Upper lobe of left lung (tissue), 6 donors: ENCODE results near the gene BCAS4. TPM values are rescaled to one million over a fixed set of nuclear protein-coding genes. Genes with fewer than 3 reads are reported as not detected.

Experiments
- ATAC-seq, 2 donors: fragments of 200-7000 bp; cut with Tn5 transposase; one replicate each; pipeline ENCODE4 v1.9.1; 2022; ENCODE audit warnings: mild to moderate bottlenecking in 2 of 2, moderate library complexity in 2 of 2; ENCODE audit not compliant: low FRiP score in 2 of 2
- DNase-seq, 2 donors: peaks; one replicate each; pipeline ENCODE4 v3.0.0-alpha.2; 2019 to 2020
- H3K27ac ChIP-seq, 4 donors: fragments of 200-600 bp; sonication (generic); one replicate each; pipeline ENCODE4 v1.5.1; 2016 to 2019
- H3K27me3 ChIP-seq, 4 donors: fragments of 200-600 bp; sonication (generic); one replicate each; pipeline ENCODE4 v1.5.1; 2017 to 2019
- H3K36me3 ChIP-seq, 4 donors: fragments of 200-600 bp; sonication (generic); one replicate each; pipeline ENCODE4 v1.5.1; 2016 to 2019
- H3K4me1 ChIP-seq, 4 donors: fragments of 200-600 bp; sonication (generic); one replicate each; pipeline ENCODE4 v1.5.1; 2018 to 2019
- H3K4me3 ChIP-seq, 4 donors: fragments of 200-600 bp; sonication (generic); one replicate each; pipeline ENCODE4 v1.5.1; 2017 to 2019; ENCODE audit warnings: mild to moderate bottlenecking in 2 of 4, moderate library complexity in 1 of 4
- H3K9me3 ChIP-seq, 4 donors: fragments of 200-600 bp; sonication (generic); one replicate each; pipeline ENCODE4 v1.5.1; 2018 to 2019
- CTCF ChIP-seq, 6 experiments: fragments of 450-650 bp in 4 of 6; fragments of 200-600 bp in 2 of 6; sonication (generic) in 2 of 6; IDR thresholded peaks; one replicate each; pipeline ENCODE4 v1.5.1; 2016 to 2019; ENCODE audit warnings: antibody characterized with exemption in 6 of 6
- EP300 ChIP-seq, 4 donors: sonication (generic); formaldehyde crosslinking; IDR thresholded peaks; one replicate each; pipeline ENCODE4 v1.5.1; 2017; ENCODE audit warnings: antibody characterized with exemption in 4 of 4, control low read depth in 2 of 4
- POLR2A ChIP-seq, 4 donors: fragments of 450-650 bp; IDR thresholded peaks; one replicate each; pipeline ENCODE4 v1.5.1; 2016 to 2017; ENCODE audit warnings: antibody characterized with exemption in 4 of 4, mild to moderate bottlenecking in 2 of 4
- POLR2AphosphoS5 ChIP-seq, 2 donors: sonication (generic); formaldehyde crosslinking; IDR thresholded peaks; one replicate each; pipeline ENCODE4 v1.5.1; 2017; ENCODE audit warnings: antibody characterized with exemption in 2 of 2
- WGBS, 2 donors: methylation state at CpG; one replicate each; pipeline ENCODE4 v1.1.5; 2017 to 2018; 5-methylcytosine and 5-hydroxymethylcytosine counted together
- total RNA-seq, 6 donors: library from RNA; depleted of rRNA in 4 of 6; stranded (reverse); fragments of >200 nt in 4 of 6; gene quantifications; one replicate each; pipeline versions ENCODE4 v1.1.0 to v1.2.1, GENCODE V29; 2016 to 2021
- donor health status: DM: no; HTN: no; CAD: no; lungs with moderate emphysema.
- donor health status: DM: no; HTN: yes; CAD: no; lungs with severe emphysema.

The BCAS4 gene
- total RNA-seq, 6 donors from 2014 or later, result 2.3 to 12.3 (median 5.2) TPM

DNA sequence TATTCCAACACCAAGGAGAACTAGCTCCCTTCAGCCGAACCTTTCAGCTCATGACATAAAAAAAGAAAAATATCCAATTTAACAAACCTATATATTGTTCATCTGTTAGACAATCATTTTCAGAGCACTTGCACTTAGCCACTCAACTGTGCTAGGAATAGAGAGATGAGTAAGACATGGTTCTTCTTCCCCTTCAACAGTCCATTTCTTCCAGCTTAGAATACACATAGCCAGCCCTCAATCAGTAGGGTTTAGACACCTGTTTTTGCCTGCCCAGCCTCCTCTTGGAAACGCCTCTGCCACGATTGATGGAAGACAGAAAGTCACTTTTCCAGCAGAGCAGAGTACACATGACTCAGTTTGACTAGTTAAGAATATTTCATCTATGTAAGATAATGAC lies 114.6 kb downstream of the BCAS4 start:
- Histone ChIP-seq H3K9me3 (no peaks in the 10 kb centered on the region), H3K36me3 (no peaks in the 10 kb centered on the region), H3K4me3 (no peak overlapping the region), H3K27ac (no peak overlapping the region), H3K4me1 (peaks cover 16 to 25% (median 18%) of the 10 kb centered on the region in 4 donors), H3K27me3 (no peaks in the 10 kb centered on the region)
- 87 to 92% methylated on average over 3 of the region's 3 CpGs for WGBS, 2 donors
- TF ChIP-seq CTCF (IDR thresholded peaks at IDR 0.05), result no peak
- TF ChIP-seq POLR2A (IDR thresholded peaks at IDR 0.05), result no peak
- no peak for TF ChIP-seq EP300 (IDR thresholded peaks at IDR 0.05)
- no peak for TF ChIP-seq POLR2AphosphoS5 (IDR thresholded peaks at IDR 0.05)
- DNase-seq, result no peak
- no peak for ATAC-seq

GRCh38 chr20:50911030-50911429 lies 116.2 kb downstream of the BCAS4 start:
- Histone ChIP-seq H3K36me3 (no peaks in the 10 kb centered on the region), H3K9me3 (no peaks in the 10 kb centered on the region), H3K27ac (no peak overlapping the region), H3K4me1 (peaks cover 28 to 33% (median 31%) of the 10 kb centered on the region in 4 donors), H3K27me3 (no peaks in the 10 kb centered on the region), H3K4me3 (no peak overlapping the region)
- WGBS, 2 donors, result 75 to 82% methylated on average over 3 of the region's 3 CpGs
- TF ChIP-seq CTCF (IDR thresholded peaks at IDR 0.05), result no peak
- no peak for TF ChIP-seq POLR2AphosphoS5 (IDR thresholded peaks at IDR 0.05)
- TF ChIP-seq POLR2A (IDR thresholded peaks at IDR 0.05), result no peak
- no peak for TF ChIP-seq EP300 (IDR thresholded peaks at IDR 0.05)
- DNase-seq (no peak), ATAC-seq (no peak)

- ATAC-seq (no peak), DNase-seq (no peak)
- 70 to 74% methylated on average over 1 of the region's 1 CpG for WGBS, 2 donors
- Histone ChIP-seq H3K4me1 (peaks cover 35 to 40% (median 38%) of the 10 kb centered on the region in 4 donors), H3K27ac (no peak overlapping the region), H3K36me3 (no peaks in the 10 kb centered on the region), H3K27me3 (no peaks in the 10 kb centered on the region), H3K9me3 (no peaks in the 10 kb centered on the region), H3K4me3 (no peak overlapping the region)
- TF ChIP-seq POLR2A (IDR thresholded peaks at IDR 0.05), result no peak
- TF ChIP-seq CTCF (IDR thresholded peaks at IDR 0.05), result no peak
- no peak for TF ChIP-seq POLR2AphosphoS5 (IDR thresholded peaks at IDR 0.05)
- TF ChIP-seq EP300 (IDR thresholded peaks at IDR 0.05), result no peak
Observed at GRCh38 chr20:50911716-50912115, 116.9 kb downstream of the BCAS4 start.

DNA sequence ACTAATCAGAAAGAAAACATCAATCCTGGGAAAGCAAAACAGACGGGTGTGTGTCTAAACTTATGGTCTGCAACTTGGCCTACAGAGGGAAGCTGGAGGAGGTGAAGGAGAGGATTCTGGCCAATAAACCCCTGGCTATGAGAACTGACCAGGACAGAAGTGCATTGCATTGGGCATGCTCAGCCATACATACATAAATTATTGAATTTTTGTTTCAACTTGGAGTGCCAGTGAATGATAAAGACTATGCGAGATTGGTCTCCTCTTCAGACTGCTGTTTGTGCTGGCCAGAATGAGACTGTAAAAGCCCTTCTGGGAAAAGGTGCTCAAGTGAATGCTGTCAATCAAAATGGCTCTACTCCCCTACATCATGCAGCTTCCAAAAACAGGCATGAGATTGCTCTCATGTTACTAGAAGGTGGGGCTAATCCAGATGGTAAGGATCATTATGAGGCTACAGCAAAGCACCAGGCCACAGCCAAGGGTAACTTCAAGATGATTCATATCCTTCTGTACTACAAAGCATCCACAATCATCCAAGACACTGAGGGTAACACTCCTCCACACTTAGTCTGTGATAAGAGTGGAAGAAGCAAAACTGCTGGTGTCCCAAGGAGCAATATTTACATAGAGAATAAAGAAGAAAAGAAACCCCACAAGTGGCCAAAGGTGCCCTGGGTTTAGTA lies 119.0 kb downstream of the BCAS4 start:
- no peak for DNase-seq
- Histone ChIP-seq H3K4me1 (peaks cover 38 to 55% (median 50%) of the 10 kb centered on the region in 4 donors), H3K27me3 (no peaks in the 10 kb centered on the region), H3K36me3 (no peaks in the 10 kb centered on the region), H3K4me3 (no peak overlapping the region), H3K9me3 (no peaks in the 10 kb centered on the region), H3K27ac (no peak overlapping the region)
- no peak for TF ChIP-seq CTCF (IDR thresholded peaks at IDR 0.05)
- no peak for TF ChIP-seq EP300 (IDR thresholded peaks at IDR 0.05)
- TF ChIP-seq POLR2AphosphoS5 (IDR thresholded peaks at IDR 0.05), result no peak
- TF ChIP-seq POLR2A (IDR thresholded peaks at IDR 0.05), result no peak
- peak in 1 of 2 donors; percentile 66 for ATAC-seq
- 66 to 71% methylated on average over 2 of the region's 2 CpGs for WGBS, 2 donors

- peak overlapping the region in 1 of 4 donors; percentile 14 for H3K27ac ChIP-seq
- no peaks in the 10 kb centered on the region for H3K27me3 ChIP-seq
- DNase-seq (no peak), ATAC-seq (no peak)
- no peaks in the 10 kb centered on the region for H3K9me3 ChIP-seq
- 44 to 45% methylated on average over 3 of the region's 3 CpGs for WGBS, 2 donors
- no peaks in the 10 kb centered on the region for H3K36me3 ChIP-seq
- H3K4me1 ChIP-seq, result peaks cover 47 to 69% (median 60%) of the 10 kb centered on the region in 4 donors
- no peak overlapping the region for H3K4me3 ChIP-seq
- TF ChIP-seq CTCF (IDR thresholded peaks at IDR 0.05), result no peak
- TF ChIP-seq EP300 (IDR thresholded peaks at IDR 0.05), result no peak
- no peak for TF ChIP-seq POLR2AphosphoS5 (IDR thresholded peaks at IDR 0.05)
- TF ChIP-seq POLR2A (IDR thresholded peaks at IDR 0.05), result no peak
Observed at GRCh38 chr20:50915424-50915823, 120.6 kb downstream of the BCAS4 start.
